Natural killer cell (primary cell): ENCODE data around the gene HCK. TPM values are rescaled to one million over a fixed set of nuclear protein-coding genes. Genes with fewer than 3 reads are reported as not detected.

Experiments
- ATAC-seq, 3 donors: fragments of 150-1000 bp in 2 of 3; fragments of 200-7000 bp in 1 of 3; cut with Tn5 transposase; 1 replicate in 1 of 3; 2 replicates in 2 of 3; pipeline ENCODE4 v1.10.0; 2021; ENCODE audit warnings: mild to moderate bottlenecking in 2 of 3, moderate library complexity in 2 of 3
- DNase-seq, 2 donors: peaks; one replicate each; pipeline versions ENCODE4 v3.0.0 to v3.0.0-alpha.2; 2013 to 2021; ENCODE audit warnings: mixed read lengths in 1 of 2
- H3K27ac ChIP-seq: one replicate; pipeline ENCODE4 v1.5.1; 2013; ENCODE audit warnings: mild to moderate bottlenecking, low read length
- H3K27me3 ChIP-seq: one replicate; pipeline ENCODE4 v1.6.1; 2013; ENCODE audit warnings: low read length; ENCODE audit not compliant: control insufficient read depth, insufficient read depth
- H3K36me3 ChIP-seq: one replicate; pipeline ENCODE4 v1.6.1; 2013; ENCODE audit warnings: low read length; ENCODE audit not compliant: control insufficient read depth, insufficient read depth
- H3K4me1 ChIP-seq: one replicate; pipeline ENCODE4 v1.6.1; 2013; ENCODE audit warnings: low read length; ENCODE audit not compliant: control insufficient read depth, insufficient read depth
- H3K4me3 ChIP-seq: one replicate; pipeline ENCODE4 v1.5.1; 2013; ENCODE audit warnings: low read length
- H3K9me3 ChIP-seq: one replicate; pipeline ENCODE4 v1.6.1; 2013; ENCODE audit warnings: low read length; ENCODE audit not compliant: control insufficient read depth, insufficient read depth
- H3K27ac Mint-ChIP-seq, 2 donors: one replicate each; pipeline ENCODE4 v1.8.0; 2022; ENCODE audit warnings: mild to moderate bottlenecking in 2 of 2, mixed read lengths in 2 of 2, moderate library complexity in 1 of 2
- H3K27me3 Mint-ChIP-seq, 2 donors: one replicate each; pipeline ENCODE4 v1.8.0; 2022; ENCODE audit warnings: low read depth in 2 of 2, mixed read lengths in 2 of 2
- H3K36me3 Mint-ChIP-seq: one replicate; pipeline ENCODE4 v1.8.0; 2022; ENCODE audit warnings: mixed read lengths
- H3K4me1 Mint-ChIP-seq, 2 donors: one replicate each; pipeline ENCODE4 v1.8.0; 2022; ENCODE audit warnings: mixed read lengths in 2 of 2
- H3K4me3 Mint-ChIP-seq: one replicate; pipeline ENCODE4 v1.8.0; 2022; ENCODE audit warnings: mild to moderate bottlenecking, moderate library complexity, mixed read lengths
- H3K9me3 Mint-ChIP-seq, 2 donors: one replicate each; pipeline ENCODE4 v1.8.0; 2022; ENCODE audit warnings: mixed read lengths in 2 of 2
- WGBS: methylation state at CpG from one replicate; pipeline ENCODE4 v1.1.7; 2013; ENCODE audit warnings: missing lambda C conversion rate; ENCODE audit not compliant: insufficient coverage; 5-methylcytosine and 5-hydroxymethylcytosine counted together
- intact Hi-C: fragments of 100-400 bp; cut with micrococcal nuclease; formaldehyde crosslinking; loops from one replicate; pipeline ENCODE4 v1.14.2; 2022
- total RNA-seq, 4 donors: library from RNA; stranded (reverse); fragments of 120-200 nt in 1 of 4; gene quantifications; one replicate each; pipeline versions ENCODE4 v1.2.3 to v1.2.4, GENCODE V29; 2013 to 2022
- TF ChIP-seq, protein P1 (sequence below): fragments of 200-600 bp; IDR thresholded peaks from one replicate; pipeline ENCODE4 v1.8.0; 2022; ENCODE audit warnings: antibody characterized with exemption

HCK gene
- total RNA-seq, 3 donors from 2014 or later (not counting 1 experiment from before 2014, with no cell fraction given), result 6.3 to 31.6 (median 12.4) TPM

GRCh38 chr20:32110173-32110704 lies 58.2 kb downstream of the HCK start:
- Mint-ChIP-seq H3K9me3 (no peaks in the 10 kb centered on the region), H3K4me3 (peak overlapping the region; percentile 92), H3K27ac (peak overlapping the region; percentile 98 to 99), H3K27me3 (no peaks in the 10 kb centered on the region), H3K36me3 (no peaks in the 10 kb centered on the region), H3K4me1 (peaks cover 30 to 44% of the 10 kb centered on the region in 2 donors)
- intact Hi-C loops, result no loop called here
- no peaks in the 10 kb centered on the region for H3K36me3 ChIP-seq
- no peak for DNase-seq
- peak overlapping the region; percentile 89 for H3K27ac ChIP-seq
- H3K27me3 ChIP-seq, result no peaks in the 10 kb centered on the region
- H3K4me3 ChIP-seq, result peak overlapping the region; percentile 85
- peaks cover 18% of the 10 kb centered on the region for H3K4me1 ChIP-seq
- no peaks in the 10 kb centered on the region for H3K9me3 ChIP-seq
- under 1% methylated on average over 5 of the region's 8 CpGs for WGBS
- TF ChIP-seq, protein P1, sequence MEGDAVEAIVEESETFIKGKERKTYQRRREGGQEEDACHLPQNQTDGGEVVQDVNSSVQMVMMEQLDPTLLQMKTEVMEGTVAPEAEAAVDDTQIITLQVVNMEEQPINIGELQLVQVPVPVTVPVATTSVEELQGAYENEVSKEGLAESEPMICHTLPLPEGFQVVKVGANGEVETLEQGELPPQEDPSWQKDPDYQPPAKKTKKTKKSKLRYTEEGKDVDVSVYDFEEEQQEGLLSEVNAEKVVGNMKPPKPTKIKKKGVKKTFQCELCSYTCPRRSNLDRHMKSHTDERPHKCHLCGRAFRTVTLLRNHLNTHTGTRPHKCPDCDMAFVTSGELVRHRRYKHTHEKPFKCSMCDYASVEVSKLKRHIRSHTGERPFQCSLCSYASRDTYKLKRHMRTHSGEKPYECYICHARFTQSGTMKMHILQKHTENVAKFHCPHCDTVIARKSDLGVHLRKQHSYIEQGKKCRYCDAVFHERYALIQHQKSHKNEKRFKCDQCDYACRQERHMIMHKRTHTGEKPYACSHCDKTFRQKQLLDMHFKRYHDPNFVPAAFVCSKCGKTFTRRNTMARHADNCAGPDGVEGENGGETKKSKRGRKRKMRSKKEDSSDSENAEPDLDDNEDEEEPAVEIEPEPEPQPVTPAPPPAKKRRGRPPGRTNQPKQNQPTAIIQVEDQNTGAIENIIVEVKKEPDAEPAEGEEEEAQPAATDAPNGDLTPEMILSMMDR, result no peak
- no peak for ATAC-seq

DNA sequence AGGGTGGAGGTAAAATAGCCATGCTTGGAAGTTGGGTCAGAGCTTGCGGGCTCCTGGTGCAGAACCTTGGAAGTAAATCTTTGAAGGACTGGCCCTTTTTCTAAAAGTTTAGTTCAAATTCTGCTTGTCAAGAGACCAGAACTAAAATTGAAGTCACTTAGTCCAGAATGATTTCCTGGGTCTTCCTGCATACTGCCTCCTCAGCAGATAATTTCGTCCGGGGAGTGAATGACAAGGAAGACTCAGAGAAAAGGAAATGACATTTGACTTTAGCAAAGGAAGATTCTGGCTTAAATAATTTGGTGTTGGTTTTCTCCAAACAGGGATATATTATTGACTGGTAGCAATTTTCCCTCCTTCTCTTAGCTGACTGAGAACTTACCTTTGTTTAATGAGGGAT lies 58.7 kb downstream of the HCK start:
- H3K27ac ChIP-seq, result no peak overlapping the region
- no peaks in the 10 kb centered on the region for H3K9me3 ChIP-seq
- TF ChIP-seq, protein P1, result no peak
- H3K4me1 ChIP-seq, result peaks cover 18% of the 10 kb centered on the region
- no peaks in the 10 kb centered on the region for H3K36me3 Mint-ChIP-seq
- intact Hi-C loops, result no loop called here
- DNase-seq, result no peak
- no peaks in the 10 kb centered on the region for H3K9me3 Mint-ChIP-seq
- H3K4me3 ChIP-seq, result no peak overlapping the region
- H3K4me1 Mint-ChIP-seq, result peaks cover 33 to 48% of the 10 kb centered on the region in 2 donors
- no peaks in the 10 kb centered on the region for H3K27me3 ChIP-seq
- no peaks in the 10 kb centered on the region for H3K27me3 Mint-ChIP-seq
- 89% methylated on average over 3 of the region's 3 CpGs for WGBS
- H3K27ac Mint-ChIP-seq, result peak overlapping the region; percentile 98 to 99
- no peaks in the 10 kb centered on the region for H3K36me3 ChIP-seq
- no peak for ATAC-seq
- peak overlapping the region; percentile 92 for H3K4me3 Mint-ChIP-seq

DNA sequence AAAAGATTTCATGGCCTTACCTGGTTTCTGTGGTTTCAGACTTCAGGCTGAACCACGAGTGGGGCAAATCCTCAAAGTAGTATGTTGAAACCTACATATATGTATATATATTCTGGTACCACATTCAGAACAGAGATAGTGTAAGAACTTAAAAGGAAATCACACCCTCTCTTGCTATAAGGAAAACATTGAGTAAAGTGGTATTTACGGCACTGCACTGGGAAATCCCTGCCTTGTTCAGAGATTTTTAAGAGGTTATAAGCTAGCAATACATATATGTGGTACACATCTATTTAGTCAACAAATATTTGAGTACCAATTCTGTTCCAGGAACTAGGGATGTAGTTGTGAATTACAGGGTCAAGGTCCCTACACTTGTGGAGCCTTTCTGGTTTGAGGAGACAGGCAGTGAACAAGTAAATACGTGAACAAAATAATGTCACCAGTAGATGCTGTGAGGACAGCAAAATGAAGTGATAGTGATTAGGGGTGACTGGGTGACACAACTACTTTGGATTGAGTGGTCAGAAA lies 59.2 kb downstream of the HCK start:
- H3K27me3 Mint-ChIP-seq, result no peaks in the 10 kb centered on the region
- H3K9me3 Mint-ChIP-seq, result no peaks in the 10 kb centered on the region
- Histone ChIP-seq H3K36me3 (no peaks in the 10 kb centered on the region), H3K9me3 (no peaks in the 10 kb centered on the region), H3K4me3 (no peak overlapping the region), H3K27ac (no peak overlapping the region), H3K4me1 (peaks cover 18% of the 10 kb centered on the region), H3K27me3 (no peaks in the 10 kb centered on the region)
- WGBS, result 84% methylated on average over 1 of the region's 3 CpGs
- ATAC-seq (no peak), DNase-seq (no peak)
- H3K4me1 Mint-ChIP-seq, result peaks cover 33 to 48% of the 10 kb centered on the region in 2 donors
- TF ChIP-seq, protein P1, result no peak
- peak overlapping the region; percentile 98 to 99 for H3K27ac Mint-ChIP-seq
- H3K36me3 Mint-ChIP-seq, result no peaks in the 10 kb centered on the region
- peak overlapping the region; percentile 92 for H3K4me3 Mint-ChIP-seq
- intact Hi-C loops, result no loop called here

DNA sequence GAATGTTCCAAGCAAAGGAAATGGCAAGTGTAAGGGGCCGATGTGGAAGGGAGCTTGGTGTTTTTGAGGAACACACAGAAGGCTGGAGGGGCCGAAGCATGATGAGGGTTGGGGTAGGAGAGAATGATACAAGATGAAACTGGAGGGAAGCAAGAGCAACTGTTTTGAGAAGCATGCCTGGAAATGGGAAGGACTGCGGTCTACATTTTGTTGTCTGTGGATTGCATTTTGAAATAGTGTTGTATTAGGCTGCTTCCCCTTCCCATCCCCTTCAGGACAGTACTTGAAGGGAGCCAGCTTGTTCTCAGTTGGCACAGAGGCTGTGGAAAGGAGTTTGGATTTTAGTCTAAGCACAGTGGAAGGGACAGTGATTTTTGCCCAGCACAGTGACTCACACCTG lies 59.7 kb downstream of the HCK start:
- intact Hi-C loops, result no loop called here
- Mint-ChIP-seq H3K27ac (peak overlapping the region in 1 of 2 donors; percentile 99), H3K4me3 (peak overlapping the region; percentile 13), H3K27me3 (no peaks in the 10 kb centered on the region), H3K4me1 (peaks cover 33 to 48% of the 10 kb centered on the region in 2 donors), H3K9me3 (no peaks in the 10 kb centered on the region), H3K36me3 (no peaks in the 10 kb centered on the region)
- TF ChIP-seq, protein P1, result no peak
- H3K36me3 ChIP-seq, result no peaks in the 10 kb centered on the region
- peaks cover 18% of the 10 kb centered on the region for H3K4me1 ChIP-seq
- no peaks in the 10 kb centered on the region for H3K9me3 ChIP-seq
- DNase-seq, result no peak
- no peak overlapping the region for H3K4me3 ChIP-seq
- no peaks in the 10 kb centered on the region for H3K27me3 ChIP-seq
- ATAC-seq, result no peak
- 85% methylated on average over 2 of the region's 3 CpGs for WGBS
- H3K27ac ChIP-seq, result peak overlapping the region; percentile 25
